Karpas-422 (cell line): Measurements from ENCODE around the gene SLC25A26. TPM values are rescaled to one million over a fixed set of nuclear protein-coding genes. Genes with fewer than 3 reads are reported as not detected.
A peak's percentile ranks its signal among the peaks of the same experiment; 100 is the strongest.

Experiments
- DNase-seq: peaks from one replicate; pipeline ENCODE4 v3.0.0-alpha.2; 2015
- H2AFZ ChIP-seq: fragments of 200-600 bp; sonication (generic); 2 replicates; pipeline ENCODE4 v1.6.1; 2014; ENCODE audit warnings: antibody characterized with exemption, low read length, mixed read lengths
- H3K27ac ChIP-seq: fragments of 200-600 bp; sonication (generic); 2 replicates; pipeline ENCODE4 v1.5.1; 2014; ENCODE audit warnings: mild to moderate bottlenecking, low read length, moderate library complexity
- H3K27me3 ChIP-seq: fragments of 200-600 bp; sonication (generic); 2 replicates; pipeline ENCODE4 v1.6.1; 2014; ENCODE audit warnings: low read length, mixed read lengths
- H3K36me3 ChIP-seq: fragments of 200-600 bp; sonication (generic); 2 replicates; pipeline ENCODE4 v1.6.1; 2014; ENCODE audit warnings: low read length, mixed read lengths; ENCODE audit not compliant: insufficient read depth
- H3K4me1 ChIP-seq: fragments of 200-600 bp; sonication (generic); 2 replicates; pipeline ENCODE4 v1.6.1; 2014; ENCODE audit warnings: mild to moderate bottlenecking, low read length, mixed read lengths
- H3K4me2 ChIP-seq: fragments of 200-600 bp; sonication (generic); 2 replicates; pipeline ENCODE4 v1.6.1; 2014; ENCODE audit warnings: low read length, low read depth, mild to moderate bottlenecking; ENCODE audit not compliant: poor library complexity, severe bottlenecking
- H3K4me3 ChIP-seq: fragments of 200-600 bp; sonication (generic); 2 replicates; pipeline ENCODE4 v1.5.1; 2014; ENCODE audit warnings: mild to moderate bottlenecking, antibody characterized with exemption, low read length, mixed read lengths
- H3K79me2 ChIP-seq: fragments of 200-600 bp; sonication (generic); 2 replicates; pipeline ENCODE4 v1.6.1; 2014; ENCODE audit warnings: mild to moderate bottlenecking, low read length, mixed read lengths
- H3K9ac ChIP-seq: fragments of 200-600 bp; sonication (generic); 2 replicates; pipeline ENCODE4 v1.6.0; 2014; ENCODE audit warnings: low read length
- H3K9me2 ChIP-seq: fragments of 200-600 bp; sonication (generic), shearing (Covaris generic); replicated peaks from 2 replicates; pipeline ENCODE4 v1.6.0; 2014; ENCODE audit warnings: mild to moderate bottlenecking, low read length, moderate library complexity; ENCODE audit not compliant: insufficient read depth
- H3K9me3 ChIP-seq: fragments of 300-700, 200-600 bp; sonication (generic); 2 replicates; pipeline ENCODE4 v1.6.1; 2014; ENCODE audit warnings: low read length, mixed read lengths
- H4K20me1 ChIP-seq: fragments of 200-600 bp; sonication (generic); 2 replicates; pipeline ENCODE4 v1.6.1; 2014; ENCODE audit warnings: mild to moderate bottlenecking, antibody characterized with exemption, low read length, low read depth; ENCODE audit not compliant: insufficient read depth
- small RNA-seq: library from RNA; depleted of rRNA; stranded (forward); fragments of <200 nt; gene quantifications from one replicate; pipeline ENCODE3, GENCODE V24; 2014
- total RNA-seq: library from RNA; depleted of rRNA; stranded (reverse); fragments of >200 nt; shearing (Covaris generic); gene quantifications from 2 replicates; pipeline ENCODE4 v1.2.3, GENCODE V29; 2014; ENCODE audit warnings: low replicate concordance; rRNA removed

SLC25A26 gene
- total RNA-seq, 1 experiment from 2014 or later, result 23.2 TPM

GRCh38 chr3:66425576-66426114 is 204.8 kb downstream of the SLC25A26 start:
- H3K4me2 ChIP-seq, result no peak overlapping the region
- no peaks in the 10 kb centered on the region for H3K27me3 ChIP-seq
- no peak for DNase-seq
- no peak overlapping the region for H3K4me3 ChIP-seq
- peak overlapping the region; percentile 59 for H3K27ac ChIP-seq
- H3K79me2 ChIP-seq, result peaks cover 67% of the 10 kb centered on the region
- no peak overlapping the region for H2AFZ ChIP-seq
- no peaks in the 10 kb centered on the region for H3K36me3 ChIP-seq
- no peaks in the 10 kb centered on the region for H4K20me1 ChIP-seq
- H3K9me3 ChIP-seq, result no peaks in the 10 kb centered on the region
- H3K4me1 ChIP-seq, result peaks cover 50% of the 10 kb centered on the region
- H3K9ac ChIP-seq, result no peak overlapping the region
- no peaks in the 10 kb centered on the region for H3K9me2 ChIP-seq

DNA sequence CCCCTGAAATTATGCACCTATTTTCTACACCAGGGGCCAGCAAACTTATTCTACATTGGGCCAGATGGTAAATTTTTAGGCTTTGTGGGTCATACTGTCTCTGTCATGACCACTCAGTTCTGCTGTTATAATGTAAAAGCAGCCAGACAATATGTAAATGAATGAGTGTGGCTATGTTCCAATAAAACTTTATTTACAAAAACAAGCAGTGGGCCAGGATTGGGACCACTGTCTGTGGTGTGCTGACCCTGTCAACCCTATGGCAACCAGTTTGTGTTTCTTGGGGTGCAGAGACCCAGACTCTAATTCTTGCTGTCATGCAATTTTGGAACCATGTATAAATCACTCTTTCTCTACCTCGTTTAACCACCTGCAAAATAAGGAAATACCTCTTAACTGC is 205.3 kb downstream of the SLC25A26 start:
- no peak for DNase-seq
- Histone ChIP-seq H3K36me3 (no peaks in the 10 kb centered on the region), H3K9me3 (no peaks in the 10 kb centered on the region), H3K79me2 (peaks cover 70% of the 10 kb centered on the region), H3K27me3 (no peaks in the 10 kb centered on the region), H3K4me1 (peaks cover 50% of the 10 kb centered on the region), H3K9me2 (no peaks in the 10 kb centered on the region), H3K9ac (no peak overlapping the region), H3K4me2 (no peak overlapping the region), H3K4me3 (no peak overlapping the region), H3K27ac (peak overlapping the region; percentile 59), H2AFZ (no peak overlapping the region), H4K20me1 (no peaks in the 10 kb centered on the region)

GRCh38 chr3:66427352-66427751 is 206.6 kb downstream of the SLC25A26 start:
- peak overlapping the region; percentile 59; the same call in 1 of the 2 replicates for H3K27ac ChIP-seq
- H3K9me3 ChIP-seq, result no peaks in the 10 kb centered on the region
- H3K4me2 ChIP-seq, result no peak overlapping the region
- no peak overlapping the region for H2AFZ ChIP-seq
- H3K27me3 ChIP-seq, result no peaks in the 10 kb centered on the region
- H3K9me2 ChIP-seq, result no peaks in the 10 kb centered on the region
- peaks cover 57% of the 10 kb centered on the region for H3K4me1 ChIP-seq
- DNase-seq, result no peak
- no peaks in the 10 kb centered on the region for H4K20me1 ChIP-seq
- H3K79me2 ChIP-seq, result peaks cover 76% of the 10 kb centered on the region
- H3K9ac ChIP-seq, result no peak overlapping the region
- no peaks in the 10 kb centered on the region for H3K36me3 ChIP-seq
- no peak overlapping the region for H3K4me3 ChIP-seq

GRCh38 chr3:66427951-66428474 is 207.2 kb downstream of the SLC25A26 start:
- H3K9me3 ChIP-seq, result no peaks in the 10 kb centered on the region
- DNase-seq, result no peak
- peaks cover 59% of the 10 kb centered on the region for H3K4me1 ChIP-seq
- H2AFZ ChIP-seq, result no peak overlapping the region
- no peaks in the 10 kb centered on the region for H3K9me2 ChIP-seq
- H3K27me3 ChIP-seq, result no peaks in the 10 kb centered on the region
- H3K9ac ChIP-seq, result no peak overlapping the region
- H3K27ac ChIP-seq, result peak overlapping the region; percentile 34; the same call in 1 of the 2 replicates
- H3K36me3 ChIP-seq, result no peaks in the 10 kb centered on the region
- no peaks in the 10 kb centered on the region for H4K20me1 ChIP-seq
- H3K4me2 ChIP-seq, result peak overlapping the region; percentile 5
- H3K4me3 ChIP-seq, result no peak overlapping the region
- H3K79me2 ChIP-seq, result peaks cover 83% of the 10 kb centered on the region

Small RNA genes lying within 50 kb of the gene (small RNA-seq; reads per million reads assigned to genes)
- gene RN7SL482P (not detected), gene RNU6-787P (not detected)

Other genes starting within 250 kb of the SLC25A26 start
- gene MAGI1, start 182.1 kb upstream of the SLC25A26 start, total RNA-seq, result 0.71 TPM in 1 of 2 replicates, not detected in the other